Stomach (tissue), 9 donors: Measurements from ENCODE around the gene ADAD2. TPM values are rescaled to one million over a fixed set of nuclear protein-coding genes. Genes with fewer than 3 reads are reported as not detected.
A peak's percentile ranks its signal among the peaks of the same experiment; 100 is the strongest.

Experiments used
- DNase-seq, 2 donors: peaks; one replicate each; pipeline versions ENCODE4 v3.0.0 to v3.0.0-alpha.2; 2013 to 2019
- H3K27ac ChIP-seq, 5 donors: fragments of 200-600 bp in 4 of 5; sonication (generic) in 4 of 5; one replicate each; pipeline ENCODE4 v1.5.1; 2013 to 2019; ENCODE audit warnings: mild to moderate bottlenecking in 1 of 5, moderate library complexity in 1 of 5
- H3K27me3 ChIP-seq, 3 donors: fragments of 200-600 bp; sonication (generic); one replicate each; pipeline ENCODE4 v1.5.1; 2017 to 2019; ENCODE audit warnings: mixed run types in 1 of 3
- H3K36me3 ChIP-seq, 4 donors: fragments of 200-600 bp; sonication (generic); 1 replicate in 3 of 4; 2 replicates in 1 of 4; pipeline ENCODE4 v1.5.1; 2016 to 2019
- H3K4me1 ChIP-seq, 4 donors: fragments of 200-600 bp; sonication (generic); one replicate each; pipeline ENCODE4 v1.5.1; 2016 to 2019
- H3K4me3 ChIP-seq, 4 donors: fragments of 200-600 bp; sonication (generic) in 3 of 4; one replicate each; pipeline ENCODE4 v1.5.1; 2016 to 2019; ENCODE audit warnings: mild to moderate bottlenecking in 1 of 4
- H3K9me3 ChIP-seq, 4 donors: fragments of 200-600 bp; sonication (generic); one replicate each; pipeline ENCODE4 v1.5.1; 2016 to 2019
- CTCF ChIP-seq, 7 experiments: fragments of 450-650 bp in 4 of 7; fragments of 200-600 bp in 3 of 7; sonication (generic) in 3 of 7; IDR thresholded peaks; one replicate each; pipeline ENCODE4 v1.5.1; 2016 to 2019; ENCODE audit warnings: antibody characterized with exemption in 7 of 7, control low read depth in 2 of 7, mild to moderate bottlenecking in 1 of 7
- EP300 ChIP-seq: sonication (generic); formaldehyde crosslinking; IDR thresholded peaks from one replicate; pipeline ENCODE4 v1.6.1; 2017; ENCODE audit warnings: antibody characterized with exemption
- POLR2A ChIP-seq, 4 donors: fragments of 450-650 bp; IDR thresholded peaks; one replicate each; pipeline ENCODE4 v1.6.1; 2016; ENCODE audit warnings: antibody characterized with exemption in 4 of 4, control low read depth in 2 of 4, mild to moderate bottlenecking in 1 of 4, moderate library complexity in 1 of 4
- POLR2AphosphoS5 ChIP-seq, 3 donors: sonication (generic); formaldehyde crosslinking; IDR thresholded peaks; one replicate each; pipeline ENCODE4 v1.6.1; 2016; ENCODE audit warnings: antibody characterized with exemption in 3 of 3
- WGBS, 5 donors: extraction: QIAGEN DNeasy Blood & Tissue Kit in 3 of 5; methylation state at CpG; one replicate each; pipeline versions ENCODE4 v1.1.5 to v1.1.7; 2013 to 2018; 5-methylcytosine and 5-hydroxymethylcytosine counted together
- intact Hi-C: fragments of 100-400 bp; cut with DNase I; formaldehyde crosslinking; loops from one replicate; pipeline ENCODE4 v1.15.1; 2023; ENCODE audit warnings: low total_unique reads
- polyA plus RNA-seq, 3 donors: library from polyadenylated mRNA; stranded (reverse); fragments of 200-250 nt; gene quantifications; one replicate each; pipeline ENCODE4 v1.2.3, GENCODE V29; 2013
- total RNA-seq, 5 donors: library from RNA; depleted of rRNA; stranded (reverse); fragments of >200 nt; gene quantifications; one replicate each; pipeline versions ENCODE4 v1.1.0 to v1.2.3, GENCODE V29; 2014 to 2016
- donor health status: healthy with polysubstance abuse.
- donor health status: Bipolar disorder and iron deficiency.
- donor health status: healthy.

The ADAD2 gene
- total and polyA plus RNA-seq, 8 donors = 0.18 to 4.3 (median 2.5) TPM; not detected in 4

GRCh38 chr16:84236671-84237070, 45.7 kb downstream of the ADAD2 start:
- TF ChIP-seq CTCF (IDR thresholded peaks at IDR 0.05) (no peak), POLR2A (IDR thresholded peaks at IDR 0.05) (no peak), POLR2AphosphoS5 (IDR thresholded peaks at IDR 0.05) (no peak), EP300 (no peak)
- 81 to 90% (median 87%) methylated on average over 18 to 25 of the region's 25 CpGs for WGBS, 5 donors
- DNase-seq = no peak
- Histone ChIP-seq H3K4me1 (peaks cover 0 to 5% (median 0%) of the 10 kb centered on the region in 4 donors), H3K27ac (no peak overlapping the region), H3K27me3 (peaks cover 0 to 41% (median 11%) of the 10 kb centered on the region in 3 donors), H3K9me3 (no peaks in the 10 kb centered on the region), H3K36me3 (no peaks in the 10 kb centered on the region), H3K4me3 (no peak overlapping the region)
- intact Hi-C loops = no loop called here

GRCh38 chr16:84237994-84238750, 47.2 kb downstream of the ADAD2 start:
- H3K27me3 ChIP-seq = peaks cover 0 to 56% (median 11%) of the 10 kb centered on the region in 3 donors
- intact Hi-C loops = no loop called here
- no peaks in the 10 kb centered on the region for H3K36me3 ChIP-seq
- H3K9me3 ChIP-seq = no peaks in the 10 kb centered on the region
- peaks cover 0 to 5% (median 0%) of the 10 kb centered on the region in 4 donors for H3K4me1 ChIP-seq
- H3K27ac ChIP-seq = no peak overlapping the region
- 76 to 90% (median 82%) methylated on average over 14 to 17 of the region's 17 CpGs for WGBS, 5 donors
- no peak for TF ChIP-seq EP300
- TF ChIP-seq POLR2AphosphoS5 (IDR thresholded peaks at IDR 0.05) = no peak
- TF ChIP-seq POLR2A (IDR thresholded peaks at IDR 0.05) = no peak
- TF ChIP-seq CTCF (IDR thresholded peaks at IDR 0.05) = no peak
- no peak overlapping the region for H3K4me3 ChIP-seq
- DNase-seq = no peak

GRCh38 chr16:84239141-84239769, 48.3 kb downstream of the ADAD2 start:
- Histone ChIP-seq H3K4me3 (no peak overlapping the region), H3K36me3 (no peaks in the 10 kb centered on the region), H3K9me3 (no peaks in the 10 kb centered on the region), H3K27me3 (peaks cover 0 to 61% (median 11%) of the 10 kb centered on the region in 3 donors), H3K27ac (no peak overlapping the region), H3K4me1 (peaks cover 0 to 3% (median 0%) of the 10 kb centered on the region in 4 donors)
- intact Hi-C loops = no loop called here
- DNase-seq = peak in 1 of 2 donors; percentile 11
- TF ChIP-seq CTCF (IDR thresholded peaks at IDR 0.05) (no peak), POLR2AphosphoS5 (IDR thresholded peaks at IDR 0.05) (no peak)
- WGBS, 5 donors = 48 to 56% (median 54%) methylated on average over 10 of the region's 10 CpGs

DNA sequence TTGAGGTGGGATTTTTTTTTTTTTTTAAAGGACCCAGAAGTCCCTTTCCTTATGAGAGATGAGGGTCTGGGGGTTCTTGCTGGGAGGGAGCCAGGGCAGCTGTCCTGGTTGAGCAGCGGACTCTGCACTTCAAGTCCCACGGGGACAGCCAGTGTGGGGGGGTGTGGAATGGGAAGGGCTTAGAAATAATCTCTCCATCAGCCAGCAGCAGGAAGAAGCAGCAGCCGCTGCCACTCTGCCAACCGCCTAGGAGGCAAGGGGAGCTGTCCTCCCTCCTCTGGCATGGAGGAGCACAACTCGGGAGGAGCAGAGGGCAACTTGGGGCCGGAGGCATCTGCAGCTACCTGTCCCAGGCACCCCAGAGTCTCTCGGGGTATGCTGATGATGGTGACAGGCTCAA, 49.0 kb downstream of the ADAD2 start, which contains the start of gene KCNG4:
TSS of gene KCNG4 (minus strand) at position 104 of the 400 bp plus-strand sequence. CDS start 2,527 bp downstream, outside the sequence.
- 30 to 39% (median 35%) methylated on average over 2 to 7 of the region's 7 CpGs for WGBS, 5 donors
- Histone ChIP-seq H3K36me3 (no peaks in the 10 kb centered on the region), H3K4me1 (no peaks in the 10 kb centered on the region), H3K27ac (no peak within 1 kb of the TSS), H3K4me3 (no peak within 1 kb of the TSS), H3K9me3 (no peaks in the 10 kb centered on the region), H3K27me3 (peaks cover 0 to 65% (median 11%) of the 10 kb centered on the region in 3 donors)
- intact Hi-C loops = no loop called here
- DNase-seq = peak in 1 of 2 donors; percentile 8
- no peak for TF ChIP-seq CTCF (IDR thresholded peaks at IDR 0.05)
- TF ChIP-seq POLR2AphosphoS5 (IDR thresholded peaks at IDR 0.05) = no peak
- no peak for TF ChIP-seq EP300
- TF ChIP-seq POLR2A (IDR thresholded peaks at IDR 0.05) = no peak
